Body of pancreas (tissue), 4 donors: ENCODE data around the gene LYPD5. TPM values are rescaled to one million over a fixed set of nuclear protein-coding genes. Genes with fewer than 3 reads are reported as not detected.

Experiments used
- ATAC-seq: fragments of 150-250 bp; one replicate; pipeline ENCODE4 v1.9.1; 2016
- DNase-seq, 4 donors: peaks; one replicate each; pipeline ENCODE4 v3.0.0-alpha.2; 2019
- H3K27ac ChIP-seq, 4 donors: fragments of 200-600 bp; sonication (generic); 1 replicate in 3 of 4; 2 replicates in 1 of 4; pipeline versions ENCODE4 v1.5.1 to v1.6.1; 2016 to 2019; ENCODE audit warnings: mild to moderate bottlenecking in 1 of 4, mixed read lengths in 1 of 4, moderate library complexity in 1 of 4
- H3K27me3 ChIP-seq, 2 donors: fragments of 200-600 bp; sonication (generic); one replicate each; pipeline ENCODE4 v1.6.0; 2016; ENCODE audit warnings: mild to moderate bottlenecking in 1 of 2
- H3K36me3 ChIP-seq, 2 donors: fragments of 200-600 bp; sonication (generic); replicated peaks in 1 of 2; 2 replicates each; pipeline ENCODE4 v1.5.1; 2016; ENCODE audit warnings: low read depth in 2 of 2; ENCODE audit not compliant: insufficient read depth in 1 of 2
- H3K4me1 ChIP-seq: fragments of 200-600 bp; sonication (generic); one replicate; pipeline ENCODE4 v1.6.0; 2016
- H3K4me3 ChIP-seq, 2 donors: fragments of 200-600 bp; sonication (generic); 1 replicate in 1 of 2; 2 replicates in 1 of 2; pipeline ENCODE4 v1.5.1; 2016 to 2019
- H3K9me3 ChIP-seq, 3 donors: fragments of 200-600 bp; sonication (generic); 1 replicate in 2 of 3; 2 replicates in 1 of 3; pipeline ENCODE4 v1.5.1; 2016
- POLR2A ChIP-seq, 3 donors: fragments of 450-650 bp; IDR thresholded peaks; one replicate each; pipeline ENCODE4 v1.6.1; 2016; ENCODE audit warnings: antibody characterized with exemption in 3 of 3, mild to moderate bottlenecking in 2 of 3
- WGBS, 2 donors: methylation state at CpG; one replicate each; pipeline ENCODE4 v1.1.5; 2017; 5-methylcytosine and 5-hydroxymethylcytosine counted together
- intact Hi-C: fragments of 100-400 bp; cut with DNase I; formaldehyde crosslinking; loops from one replicate; pipeline ENCODE4 v1.15.1; 2023
- total RNA-seq, 2 donors: library from RNA; depleted of rRNA; stranded (reverse); fragments of >200 nt; gene quantifications; one replicate each; pipeline ENCODE4 v1.1.0, GENCODE V29; 2016
- TF ChIP-seq, protein P1 (sequence below), 7 experiments: fragments of 450-650 bp in 4 of 7; fragments of 200-600 bp in 3 of 7; sonication (generic) in 3 of 7; IDR thresholded peaks; one replicate each; pipeline ENCODE4 v1.5.1; 2016 to 2019; ENCODE audit warnings: antibody characterized with exemption in 7 of 7

Gene LYPD5, protein sequence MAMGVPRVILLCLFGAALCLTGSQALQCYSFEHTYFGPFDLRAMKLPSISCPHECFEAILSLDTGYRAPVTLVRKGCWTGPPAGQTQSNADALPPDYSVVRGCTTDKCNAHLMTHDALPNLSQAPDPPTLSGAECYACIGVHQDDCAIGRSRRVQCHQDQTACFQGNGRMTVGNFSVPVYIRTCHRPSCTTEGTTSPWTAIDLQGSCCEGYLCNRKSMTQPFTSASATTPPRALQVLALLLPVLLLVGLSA
- total RNA-seq: not detected

DNA sequence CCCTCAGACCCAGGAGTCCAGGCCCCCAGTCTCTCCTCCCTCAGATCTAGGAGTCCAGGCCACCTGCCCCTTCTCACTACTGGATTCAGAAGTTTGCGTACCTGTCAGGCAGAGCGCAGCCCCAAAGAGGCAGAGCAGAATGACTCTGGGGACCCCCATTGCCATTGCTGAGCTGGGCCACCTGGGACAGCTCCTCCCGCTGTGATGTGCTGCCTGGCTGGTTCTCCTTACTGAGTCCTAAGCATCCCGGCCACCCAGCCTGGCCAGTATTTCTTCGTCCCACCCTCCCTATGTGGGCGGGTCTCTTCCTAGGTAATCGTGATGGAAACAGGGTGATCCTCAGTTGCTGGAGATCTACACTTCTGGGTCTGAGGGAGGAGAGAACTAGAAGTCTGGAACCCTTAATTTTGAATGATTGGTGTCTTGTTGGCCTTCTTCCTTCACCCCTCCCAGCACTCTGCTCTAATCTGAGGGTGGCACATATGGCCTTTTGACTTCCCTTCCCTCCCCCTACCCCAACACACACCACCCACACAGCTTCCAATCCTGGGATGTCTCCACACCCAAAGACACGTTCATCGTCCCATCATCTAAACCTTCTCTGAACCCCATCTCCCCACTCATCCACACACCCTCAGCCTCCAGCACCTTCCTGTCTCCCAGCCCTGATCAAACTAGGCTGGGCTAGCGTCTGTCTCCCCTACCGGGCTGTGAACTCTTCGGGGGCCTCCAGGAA is at the start of gene LYPD5:
LYPD5 (minus strand) TSS at position 232 of the 736 bp plus-strand sequence; CDS start at position 165, 67 bp downstream.
- no peak within 1 kb of the TSS for H3K4me3 ChIP-seq
- no peak within 1 kb of the TSS for H3K27ac ChIP-seq
- ATAC-seq (no peak), DNase-seq (no peak)
- no peaks in the 10 kb centered on the region for H3K36me3 ChIP-seq
- H3K4me1 ChIP-seq: peaks cover 8% of the 10 kb centered on the region
- no peaks in the 10 kb centered on the region for H3K27me3 ChIP-seq
- no peak for TF ChIP-seq POLR2A (IDR thresholded peaks at IDR 0.05)
- TF ChIP-seq, protein P1, sequence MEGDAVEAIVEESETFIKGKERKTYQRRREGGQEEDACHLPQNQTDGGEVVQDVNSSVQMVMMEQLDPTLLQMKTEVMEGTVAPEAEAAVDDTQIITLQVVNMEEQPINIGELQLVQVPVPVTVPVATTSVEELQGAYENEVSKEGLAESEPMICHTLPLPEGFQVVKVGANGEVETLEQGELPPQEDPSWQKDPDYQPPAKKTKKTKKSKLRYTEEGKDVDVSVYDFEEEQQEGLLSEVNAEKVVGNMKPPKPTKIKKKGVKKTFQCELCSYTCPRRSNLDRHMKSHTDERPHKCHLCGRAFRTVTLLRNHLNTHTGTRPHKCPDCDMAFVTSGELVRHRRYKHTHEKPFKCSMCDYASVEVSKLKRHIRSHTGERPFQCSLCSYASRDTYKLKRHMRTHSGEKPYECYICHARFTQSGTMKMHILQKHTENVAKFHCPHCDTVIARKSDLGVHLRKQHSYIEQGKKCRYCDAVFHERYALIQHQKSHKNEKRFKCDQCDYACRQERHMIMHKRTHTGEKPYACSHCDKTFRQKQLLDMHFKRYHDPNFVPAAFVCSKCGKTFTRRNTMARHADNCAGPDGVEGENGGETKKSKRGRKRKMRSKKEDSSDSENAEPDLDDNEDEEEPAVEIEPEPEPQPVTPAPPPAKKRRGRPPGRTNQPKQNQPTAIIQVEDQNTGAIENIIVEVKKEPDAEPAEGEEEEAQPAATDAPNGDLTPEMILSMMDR (IDR thresholded peaks at IDR 0.05): no peak
- H3K9me3 ChIP-seq: no peaks in the 10 kb centered on the region
- whole genome bisulfite sequencing, 2 donors: 49 to 64% methylated on average over 10 to 12 of the region's 12 CpGs
- intact Hi-C loops: no loop called here

GRCh38 chr19:43848821-43849220 is 46.6 kb upstream of the LYPD5 start:
- ATAC-seq: no peak
- Histone ChIP-seq H3K36me3 (peaks cover 9 to 17% of the 10 kb centered on the region in 2 donors), H3K9me3 (peaks cover 0 to 66% (median 9%) of the 10 kb centered on the region in 3 donors)

GRCh38 chr19:43847884-43848283 is 45.6 kb upstream of the LYPD5 start:
- intact Hi-C loops: no loop called here
- TF ChIP-seq POLR2A (IDR thresholded peaks at IDR 0.05): no peak
- TF ChIP-seq, protein P1 (IDR thresholded peaks at IDR 0.05): no peak
- H3K9me3 ChIP-seq: peaks cover 0 to 65% (median 9%) of the 10 kb centered on the region in 3 donors
- no peak overlapping the region for H3K27ac ChIP-seq
- no peaks in the 10 kb centered on the region for H3K4me1 ChIP-seq
- DNase-seq (no peak), ATAC-seq (no peak)
- WGBS, 2 donors: 89% methylated on average over 4 of the region's 4 CpGs
- H3K27me3 ChIP-seq: no peaks in the 10 kb centered on the region
- H3K4me3 ChIP-seq: no peak overlapping the region
- H3K36me3 ChIP-seq: peaks cover 9 to 20% of the 10 kb centered on the region in 2 donors

More at GRCh38 chr19:43848821-43849220, 46.6 kb upstream of the LYPD5 start:
- Histone ChIP-seq H3K27ac (no peak overlapping the region), H3K27me3 (no peaks in the 10 kb centered on the region), H3K4me1 (no peaks in the 10 kb centered on the region), H3K4me3 (no peak overlapping the region)
- no peak for DNase-seq
- intact Hi-C loops: no loop called here
- TF ChIP-seq, protein P1 (IDR thresholded peaks at IDR 0.05): no peak

- 93 to 95% methylated on average over 1 of the region's 1 CpG for WGBS, 2 donors
- H3K27ac ChIP-seq: no peak overlapping the region
- H3K36me3 ChIP-seq: peaks cover 9 to 20% of the 10 kb centered on the region in 2 donors
- no peak for DNase-seq
- intact Hi-C loops: no loop called here
- peaks cover 0 to 60% (median 9%) of the 10 kb centered on the region in 3 donors for H3K9me3 ChIP-seq
- ATAC-seq: no peak
- no peak for TF ChIP-seq POLR2A (IDR thresholded peaks at IDR 0.05)
- TF ChIP-seq, protein P1 (IDR thresholded peaks at IDR 0.05): no peak
- no peak overlapping the region for H3K4me3 ChIP-seq
- no peaks in the 10 kb centered on the region for H3K4me1 ChIP-seq
- no peaks in the 10 kb centered on the region for H3K27me3 ChIP-seq
Measured at GRCh38 chr19:43847246-43847645, 45.0 kb upstream of the LYPD5 start.
